SK-N-MC (cell line): ENCODE results near the gene INS.

Source experiments
- EZH2 ChIP-seq: fragments of 200-600 bp; sonication (generic); IDR thresholded peaks from one replicate; pipeline ENCODE4 v1.6.1; 2017; ENCODE audit warnings: antibody characterized with exemption
- POLR2AphosphoS5 ChIP-seq: IDR thresholded peaks from 2 replicates; pipeline ENCODE4 v1.6.1; 2012; ENCODE audit warnings: mild to moderate bottlenecking, low read depth, low read length, borderline replicate concordance

GRCh38 chr11:2187280-2187707 lies 26.3 kb upstream of the INS start:
- TF ChIP-seq POLR2AphosphoS5 (no peak), EZH2 (no peak)
